HuH-7.5 (cell line): ENCODE data around the gene SIRPB1.
"Not testable (repeated sequence)": the region's sequence is repeated elsewhere in the genome, so short reads cannot be mapped to it uniquely, and the experiment has no call there.

Experiments used
- DNase-seq: peaks from one replicate; pipeline ENCODE4 v3.0.0; 2011; ENCODE audit warnings: low spot score

SIRPB1 gene

GRCh38 chr20:1619861-1620444 is at the start of gene SIRPB1:
Gene SIRPB1 (minus strand): TSS chr20:1620009. CDS start chr20:1619944, 65 bp downstream.
- no peak for DNase-seq

DNA sequence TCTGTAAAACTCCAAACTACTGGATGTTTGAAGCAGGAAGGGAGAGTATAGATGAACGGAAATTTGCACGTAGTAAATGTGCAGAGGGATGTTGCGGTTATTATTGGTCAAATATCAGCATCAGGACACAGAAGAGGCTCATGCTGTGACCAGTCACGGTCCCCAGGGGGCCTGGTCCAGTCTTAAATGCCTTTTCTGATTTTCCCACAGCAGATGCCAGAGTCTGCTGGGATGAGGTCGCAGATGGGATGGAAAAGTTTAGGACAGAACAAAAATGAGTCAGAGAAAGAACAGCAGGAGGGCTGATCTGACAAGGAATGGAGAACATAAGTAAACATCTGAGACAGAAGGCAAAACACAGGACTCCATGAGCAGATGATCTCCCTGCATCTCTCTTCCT is 49.5 kb upstream of the SIRPB1 start:
- no peak for DNase-seq

GRCh38 chr20:1667502-1668085 is 47.8 kb upstream of the SIRPB1 start:
- no peak for DNase-seq

DNA sequence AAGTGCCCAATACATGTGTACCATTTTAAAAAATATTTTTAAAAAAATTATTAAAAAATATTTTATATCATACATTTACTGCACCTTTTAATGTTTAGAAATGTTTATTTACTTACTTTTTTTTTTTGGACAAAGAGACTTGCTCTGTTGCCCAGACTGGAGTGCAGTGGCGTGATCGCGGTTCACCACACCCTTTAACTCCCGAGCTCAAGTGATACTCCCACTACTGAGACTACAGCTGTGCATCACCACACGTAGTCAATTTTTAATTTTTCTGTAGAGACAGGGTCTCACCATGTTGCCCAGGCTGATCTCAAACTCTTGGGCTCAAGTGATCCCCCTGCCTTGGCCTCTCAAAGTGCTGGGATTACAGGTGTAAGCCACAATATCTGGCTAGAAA is 47.0 kb upstream of the SIRPB1 start:
- no peak for DNase-seq

GRCh38 chr20:1665345-1665744 is 45.5 kb upstream of the SIRPB1 start:
- DNase-seq = no peak

GRCh38 chr20:1664911-1665310 is 45.1 kb upstream of the SIRPB1 start:
- DNase-seq = no peak

DNA sequence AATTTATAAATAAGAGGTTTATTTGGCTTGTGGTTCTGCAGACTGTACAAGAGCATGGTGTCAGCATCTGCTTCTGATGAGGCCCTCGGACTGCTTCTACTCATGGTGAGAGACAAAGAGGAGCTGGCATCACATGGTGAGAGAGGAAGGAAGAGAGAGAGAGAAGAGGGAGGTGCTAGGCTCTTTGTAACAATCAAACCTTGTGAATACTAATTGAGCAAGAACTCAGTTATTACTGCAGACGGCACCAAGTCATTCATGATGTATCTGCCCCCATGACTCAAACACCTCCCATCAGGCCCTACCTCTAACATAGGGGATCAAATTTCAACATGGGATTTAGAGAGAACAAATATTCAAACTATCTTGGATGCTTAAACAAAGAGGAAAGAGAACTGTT is 44.1 kb upstream of the SIRPB1 start:
- DNase-seq = no peak

GRCh38 chr20:1661542-1662299 is 41.9 kb upstream of the SIRPB1 start:
- no peak for DNase-seq

GRCh38 chr20:1660246-1660645 is 40.4 kb upstream of the SIRPB1 start:
- no peak for DNase-seq

DNA sequence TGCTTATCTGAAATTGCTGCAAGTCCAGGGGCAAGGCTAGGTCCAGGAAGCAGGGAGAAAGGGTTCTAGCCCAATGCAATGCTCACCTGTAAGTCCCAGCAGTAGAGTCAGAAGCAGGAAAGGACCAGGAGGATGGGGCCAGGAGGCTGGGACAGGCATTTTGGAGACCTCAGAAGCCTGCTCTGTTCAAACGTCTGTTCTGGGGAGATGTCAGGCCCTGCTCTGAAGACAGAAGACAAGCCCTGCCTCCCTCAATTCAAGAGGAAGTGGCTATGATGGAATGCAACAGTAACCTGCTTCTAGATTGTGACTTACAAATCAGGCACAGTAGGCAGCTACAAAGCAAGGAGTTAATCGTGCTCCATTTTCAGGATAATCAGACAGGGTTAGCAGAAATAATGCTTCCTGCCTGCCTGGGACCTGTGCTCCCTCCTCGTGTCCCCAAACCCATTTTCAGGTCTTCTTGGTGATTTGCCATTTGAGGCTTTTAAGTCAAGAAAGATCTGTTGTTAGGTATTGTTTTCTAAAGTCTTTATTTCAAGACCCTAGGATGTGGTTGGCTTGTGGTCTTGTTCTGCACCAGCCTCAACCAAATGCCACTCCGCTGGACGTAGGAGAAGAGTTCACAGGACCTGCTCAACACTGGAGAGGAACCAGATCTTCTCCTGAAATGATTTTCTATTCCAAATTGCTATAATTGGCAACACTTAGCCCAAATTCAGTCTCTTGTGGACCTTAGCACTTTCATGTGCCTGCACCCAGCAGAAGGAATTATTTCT is 37.9 kb upstream of the SIRPB1 start, which contains the start of gene SIRPG:
TSS of gene SIRPG (minus strand) at position 224 of the 779 bp plus-strand sequence. CDS start at position 159, 65 bp downstream.
- no peak for DNase-seq

GRCh38 chr20:1656844-1657243 is 37.0 kb upstream of the SIRPB1 start:
- no peak for DNase-seq

DNA sequence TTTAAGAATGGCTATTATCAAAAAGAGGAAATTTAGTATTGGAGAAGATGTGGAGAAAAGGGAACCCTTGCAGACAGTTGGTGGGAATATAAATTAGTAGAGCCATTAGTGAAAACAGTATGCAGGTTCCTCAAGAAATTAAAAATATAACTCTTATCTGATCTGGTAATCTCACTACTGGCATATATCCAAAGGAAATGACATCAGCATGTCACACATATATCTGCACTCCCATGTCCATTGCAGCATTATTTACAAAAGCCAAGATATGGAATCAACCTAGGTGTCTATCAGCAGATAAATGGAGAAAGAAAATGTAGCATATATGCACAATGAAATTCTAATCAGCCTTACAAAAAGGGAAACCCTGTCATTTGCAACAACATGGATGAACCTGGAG is 35.2 kb upstream of the SIRPB1 start:
- no peak for DNase-seq

DNA sequence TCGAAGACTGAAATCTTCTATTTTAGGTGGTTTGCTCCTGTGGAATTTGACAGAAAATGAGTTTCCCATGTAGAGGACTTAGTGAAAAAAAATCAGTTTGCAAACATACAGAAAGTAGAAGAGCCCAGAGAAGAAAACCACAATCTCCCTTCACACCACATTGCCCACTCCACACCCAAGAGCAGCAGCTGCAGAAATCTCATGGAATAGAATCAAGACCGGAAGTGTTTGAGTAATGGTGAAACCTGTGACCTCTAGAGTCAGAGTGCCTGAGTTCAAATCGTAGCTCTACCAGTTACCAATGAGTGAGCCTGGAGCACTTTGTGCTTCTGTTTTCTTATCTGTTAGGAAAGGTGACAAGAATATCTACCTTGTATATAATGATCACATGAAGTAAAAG is 33.2 kb upstream of the SIRPB1 start:
- DNase-seq = no peak

- no peak for DNase-seq
Observed at GRCh38 chr20:1652104-1652503, 32.3 kb upstream of the SIRPB1 start.

DNA sequence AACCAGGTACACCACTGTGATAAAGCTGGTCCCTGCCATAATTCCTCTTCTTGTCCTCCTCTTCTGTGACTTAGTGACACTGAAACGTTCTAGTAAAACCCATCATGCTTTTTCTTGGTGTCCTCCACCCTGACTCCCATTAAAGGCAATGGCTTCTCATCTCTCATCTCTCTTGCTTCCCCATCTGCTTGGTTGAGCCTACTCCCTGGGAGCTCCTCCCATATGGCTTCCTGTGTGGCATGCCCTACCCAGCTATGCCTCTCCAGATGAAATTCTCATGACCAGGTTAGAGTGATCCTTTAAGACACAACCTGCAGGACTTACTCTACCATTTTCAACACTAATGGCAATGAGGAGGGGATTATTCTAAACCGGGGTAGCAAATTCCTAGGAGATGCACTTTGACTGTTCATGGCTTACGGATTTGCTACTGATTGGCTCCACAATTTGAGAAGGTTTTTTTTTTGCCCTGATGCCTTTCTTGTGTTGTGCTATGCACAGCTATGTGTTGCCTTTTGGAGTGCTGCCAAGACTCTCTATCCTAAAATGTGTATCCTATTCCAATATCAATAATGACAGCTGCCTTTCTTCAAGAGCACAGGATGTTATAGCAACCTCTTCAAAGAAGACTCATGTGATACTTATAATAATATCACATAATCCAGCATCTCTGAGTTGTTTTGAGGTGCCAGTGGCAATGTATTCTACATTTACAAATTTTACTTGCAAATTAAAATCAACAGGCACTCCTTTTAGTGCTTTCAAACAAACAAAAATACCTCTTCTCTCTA is 31.7 kb upstream of the SIRPB1 start:
- DNase-seq = no peak

- DNase-seq = no peak
Observed at GRCh38 chr20:1648101-1648500, 28.3 kb upstream of the SIRPB1 start.

DNA sequence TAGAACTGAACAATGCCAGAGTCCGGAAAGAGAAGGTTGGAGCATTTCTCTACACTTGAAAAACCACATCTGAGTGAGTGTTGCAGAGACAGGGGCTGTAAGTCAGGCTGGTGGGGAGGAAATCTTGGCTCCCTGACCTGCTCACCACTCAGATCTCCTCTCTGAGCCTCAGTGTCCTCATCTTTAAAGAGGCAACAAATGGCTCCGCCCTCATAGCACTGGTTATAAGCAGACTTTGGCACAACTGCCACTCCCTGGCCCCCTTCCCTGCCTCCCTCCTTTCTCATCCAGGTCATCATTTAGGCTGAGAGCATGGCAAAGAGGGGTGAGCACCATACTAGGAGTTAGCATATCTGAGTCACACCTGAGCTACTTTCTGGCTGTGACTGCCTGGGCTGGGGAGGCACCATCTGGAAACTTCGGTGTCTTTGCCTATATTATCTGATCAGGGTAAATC is 27.2 kb upstream of the SIRPB1 start:
- no peak for DNase-seq

DNA sequence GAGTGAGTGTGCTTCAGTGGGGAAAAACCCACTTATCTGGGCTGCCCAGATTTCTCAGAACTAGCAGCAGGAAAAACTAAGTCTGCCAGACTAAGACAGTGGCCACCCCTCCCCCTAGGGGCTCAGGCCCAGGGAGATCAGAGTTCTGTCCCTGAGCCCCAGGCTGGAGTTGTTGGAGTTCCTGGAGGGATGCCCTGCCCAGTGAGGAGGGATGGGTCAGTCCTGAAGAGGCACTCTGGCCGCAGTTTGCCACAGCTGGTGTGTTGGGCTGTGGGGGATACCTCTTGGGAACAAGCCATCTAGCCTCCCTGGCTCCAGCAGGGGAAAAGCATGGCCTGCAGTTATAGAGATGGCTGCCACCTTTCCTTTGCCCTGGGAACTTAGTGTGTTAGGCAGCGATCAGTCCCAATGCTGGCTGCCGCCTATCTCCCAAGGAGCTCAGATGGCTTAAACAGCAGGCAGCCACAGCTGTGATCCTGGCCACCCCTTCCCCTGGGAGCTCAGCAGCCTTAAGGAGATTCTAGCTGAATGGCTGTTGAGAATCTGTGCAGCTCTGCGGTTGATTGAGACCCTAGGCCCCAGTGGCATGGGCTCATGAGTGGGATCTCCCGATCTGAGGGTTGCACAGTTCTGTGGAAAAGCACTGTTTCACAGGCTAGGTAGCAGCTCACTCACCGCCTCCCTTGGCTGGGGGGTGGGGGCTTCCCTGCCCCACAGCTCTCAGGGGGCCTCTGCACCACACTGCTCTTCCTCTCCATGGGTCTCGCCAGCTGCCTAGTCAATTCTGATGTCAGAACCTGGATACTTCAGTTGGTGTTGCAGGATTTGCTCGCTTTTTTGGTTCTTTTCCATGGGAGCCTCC is 24.5 kb upstream of the SIRPB1 start:
- DNase-seq = no peak

- not testable (repeated sequence) for DNase-seq
Observed at GRCh38 chr20:1638643-1639042, 18.8 kb upstream of the SIRPB1 start.

DNA sequence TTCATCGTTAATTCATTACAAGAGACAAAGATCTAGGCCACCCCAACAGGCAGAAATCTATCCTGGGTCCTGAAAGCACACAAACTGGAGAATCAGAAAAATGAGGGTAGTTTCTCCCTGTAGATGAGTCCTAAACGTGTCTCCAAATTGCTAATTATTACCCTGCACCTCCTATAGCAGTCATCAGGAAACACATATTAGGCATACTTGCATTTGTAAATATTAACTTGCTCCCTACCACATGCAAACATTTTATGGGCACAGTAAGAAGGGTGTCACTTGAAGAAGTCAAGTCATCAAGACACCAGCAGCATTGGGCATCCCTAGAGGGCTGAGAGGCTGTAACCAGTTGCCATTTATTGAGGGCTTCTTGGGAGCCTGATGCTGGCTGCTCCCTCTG is 17.9 kb upstream of the SIRPB1 start:
- no peak for DNase-seq

DNA sequence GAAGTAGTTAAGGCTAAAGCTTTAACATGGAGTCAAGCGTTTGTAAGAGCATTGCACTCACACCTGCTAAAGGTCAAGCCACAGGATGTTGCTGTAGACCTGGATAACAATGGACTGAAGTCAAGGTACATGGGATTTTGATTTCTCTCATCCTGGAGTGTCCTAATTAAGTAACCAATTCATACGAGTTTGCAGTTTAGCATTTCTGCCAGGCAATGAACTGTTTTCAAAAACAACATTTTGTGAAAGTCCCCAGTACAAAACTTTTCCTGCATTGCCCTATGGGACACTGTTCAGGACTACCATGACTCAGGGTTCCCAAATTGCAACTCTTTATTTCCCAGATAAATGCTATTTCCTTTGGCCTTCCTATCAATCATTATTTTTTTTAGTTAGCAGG is 17.4 kb upstream of the SIRPB1 start:
- no peak for DNase-seq
